Endothelial cell of umbilical vein (primary cell): ENCODE measurements around the gene FAAH. TPM values are rescaled to one million over a fixed set of nuclear protein-coding genes. Genes with fewer than 3 reads are reported as not detected.

Experiments
- BruUV-seq: library from RNA; stranded (reverse); fragments of 400-500 nt; replicated peaks from 2 replicates; lab custom pipeline; 2021; lab: Mats Ljungman, UMichigan
- CTCF ChIA-PET: fragments of 300-600, 350-600 bp; sonication (Branson Sonifier 250); formaldehyde crosslinking; loops from one replicate; lab custom pipeline; 2021; ENCODE audit warnings: antibody characterized with exemption, inconsistent platforms; lab: Charles Lee
- POLR2A ChIA-PET: fragments of 300-600, 350-600 bp; sonication (Branson Sonifier 250); formaldehyde crosslinking; loops from one replicate; lab custom pipeline; 2021; ENCODE audit warnings: antibody characterized with exemption, inconsistent platforms; lab: Charles Lee
- DNase-seq: peaks from one replicate; pipeline ENCODE4 v3.0.0-alpha.2; 2011; ENCODE audit warnings: low read depth, low spot score
- FAIRE-seq: peaks from 2 replicates; lab custom pipeline; 2011; peaks lifted over from hg19 to GRCh38; lab: Jason Lieb, UNC
- H2AFZ ChIP-seq: 2 replicates; pipeline ENCODE4 v1.6.0; 2012; ENCODE audit warnings: low read depth, low read length, control low read depth, inconsistent platforms
- H3K27ac ChIP-seq: 2 replicates; pipeline ENCODE4 v1.5.1; 2011; ENCODE audit warnings: low read depth, mild to moderate bottlenecking, control low read depth, low read length, moderate library complexity; ENCODE audit not compliant: insufficient read depth
- H3K27me3 ChIP-seq, 2 experiments: 2 replicates each; pipeline versions ENCODE4 v1.6.0 to v1.6.1; 2011; ENCODE audit warnings: low read length in 2 of 2, mixed read lengths in 1 of 2; ENCODE audit not compliant: control insufficient read depth in 2 of 2, insufficient read depth in 2 of 2
- H3K36me3 ChIP-seq, 2 experiments: 2 replicates in 1 of 2; 3 replicates in 1 of 2; pipeline ENCODE4 v1.5.1; 2011; ENCODE audit warnings: low read length in 2 of 2, mild to moderate bottlenecking in 1 of 2, moderate library complexity in 1 of 2; ENCODE audit not compliant: control insufficient read depth in 2 of 2, insufficient read depth in 2 of 2; ENCODE audit errors: extremely low read depth in 1 of 2
- H3K4me1 ChIP-seq: 3 replicates; pipeline ENCODE4 v1.5.1; 2011; ENCODE audit warnings: mild to moderate bottlenecking, low read length; ENCODE audit not compliant: control insufficient read depth, insufficient read depth; ENCODE audit errors: extremely low read depth
- H3K4me2 ChIP-seq: 2 replicates; pipeline ENCODE4 v1.6.1; 2011; ENCODE audit warnings: low read length, control low read depth, mixed read lengths; ENCODE audit not compliant: insufficient read depth
- H3K4me3 ChIP-seq, 3 experiments: fragments of 200-600 bp in 1 of 3; sonication (generic), shearing (Covaris generic) in 1 of 3; replicated peaks in 1 of 3; 2 replicates each; pipeline ENCODE4 v1.5.1; 2011 to 2016; ENCODE audit warnings: control low read depth in 3 of 3, low read length in 3 of 3, mild to moderate bottlenecking in 2 of 3, inconsistent platforms in 1 of 3, low read depth in 1 of 3, moderate library complexity in 1 of 3; ENCODE audit not compliant: insufficient read depth in 1 of 3
- H3K79me2 ChIP-seq: 2 replicates; pipeline ENCODE4 v1.6.0; 2012; ENCODE audit warnings: low read length, inconsistent platforms; ENCODE audit not compliant: control insufficient read depth, insufficient read depth
- H3K9ac ChIP-seq: replicated peaks from 2 replicates; pipeline ENCODE3; 2011; ENCODE audit warnings: low read length, control low read depth; ENCODE audit not compliant: insufficient read depth; ENCODE audit errors: extremely low read depth
- H3K9me1 ChIP-seq: replicated peaks from 3 replicates; pipeline ENCODE4 v1.6.0; 2011; ENCODE audit warnings: mild to moderate bottlenecking, low read length; ENCODE audit not compliant: control insufficient read depth, insufficient read depth; ENCODE audit errors: extremely low read depth
- H3K9me3 ChIP-seq: replicated peaks from 2 replicates; pipeline ENCODE4 v1.5.1; 2012; ENCODE audit warnings: low read length, inconsistent platforms; ENCODE audit not compliant: control insufficient read depth, insufficient read depth
- H4K20me1 ChIP-seq: replicated peaks from 2 replicates; pipeline ENCODE3; 2011; ENCODE audit warnings: mild to moderate bottlenecking, low read length; ENCODE audit not compliant: control insufficient read depth, insufficient read depth; ENCODE audit errors: extremely low read depth
- CTCF ChIP-seq, 2 donors: IDR thresholded peaks; 1 replicate in 1 of 2; 2 replicates in 1 of 2; pipeline ENCODE4 v1.5.1; 2011; ENCODE audit warnings: low read length in 2 of 2, mild to moderate bottlenecking in 2 of 2, moderate library complexity in 2 of 2, control low read depth in 1 of 2, inconsistent platforms in 1 of 2, low read depth in 1 of 2; ENCODE audit not compliant: insufficient read depth in 1 of 2; ENCODE audit errors: extremely low read depth in 1 of 2
- EZH2 ChIP-seq: IDR thresholded peaks from 2 replicates; pipeline ENCODE4 v1.6.1; 2012; ENCODE audit warnings: borderline replicate concordance, low read depth, mild to moderate bottlenecking, moderate library complexity, low read length, inconsistent platforms; ENCODE audit not compliant: severe bottlenecking
- FOS ChIP-seq: IDR thresholded peaks from 2 replicates; pipeline ENCODE4 v1.6.1; 2011; ENCODE audit warnings: mild to moderate bottlenecking, low read length, moderate library complexity, borderline replicate concordance; ENCODE audit not compliant: insufficient read depth
- GATA2 ChIP-seq: IDR thresholded peaks from 2 replicates; pipeline ENCODE4 v1.7.0; 2011; ENCODE audit warnings: low read depth, mild to moderate bottlenecking, moderate library complexity, mixed read lengths, low read length; ENCODE audit not compliant: insufficient read length, insufficient read depth
- JUN ChIP-seq: IDR thresholded peaks from 2 replicates; pipeline ENCODE4 v1.6.1; 2011; ENCODE audit warnings: borderline replicate concordance, low read depth; ENCODE audit not compliant: insufficient read length, insufficient read depth
- MYC ChIP-seq: IDR thresholded peaks from one replicate; pipeline ENCODE4 v1.6.1; 2011; ENCODE audit warnings: mild to moderate bottlenecking, low read depth, low read length
- POLR2A ChIP-seq: IDR thresholded peaks from 2 replicates; pipeline ENCODE4 v1.6.1; 2012; ENCODE audit warnings: low read depth, mild to moderate bottlenecking, control low read depth, low read length
- POLR2AphosphoS5 ChIP-seq: IDR thresholded peaks from 2 replicates; pipeline ENCODE4 v1.6.1; 2012; ENCODE audit warnings: low read depth, mild to moderate bottlenecking, control low read depth, low read length, moderate library complexity; ENCODE audit not compliant: insufficient read depth
- dilution Hi-C: fragments of 300-500 bp; cut with MboI; formaldehyde crosslinking; loops from one replicate; pipeline ENCODE4 v1.15.0; 2019; ENCODE audit warnings: low sequenced_read_pairs; ENCODE audit not compliant: extremely low pct_ligation_motif_present
- intact Hi-C: fragments of 100-400 bp; cut with micrococcal nuclease; formaldehyde crosslinking; loops from one replicate; pipeline ENCODE4 v1.10.0; 2022
- polyA plus RNA-seq, 4 experiments: library from polyadenylated mRNA; depleted of rRNA in 3 of 4; stranded (reverse) in 3 of 4; unstranded in 1 of 4; fragments of >200 nt; gene quantifications; 2 replicates each; pipeline versions ENCODE4 v1.2.1 to v1.2.3, GENCODE V29; 2011 to 2012; ENCODE audit warnings: missing spikeins in 1 of 4
- total RNA-seq: library from RNA; stranded (reverse); gene quantifications from 2 replicates; pipeline ENCODE4 v1.2.3, GENCODE V29; 2021
- TF ChIP-seq, protein P1 (sequence below): IDR thresholded peaks from 2 replicates; pipeline ENCODE4 v1.6.1; 2011; ENCODE audit not compliant: insufficient read depth, insufficient read length

The FAAH gene
- total and polyA plus RNA-seq, 2 donors (not counting 3 experiments of a cell fraction or from before 2014, with no cell fraction given) = 0.47 to 1.5 TPM

DNA sequence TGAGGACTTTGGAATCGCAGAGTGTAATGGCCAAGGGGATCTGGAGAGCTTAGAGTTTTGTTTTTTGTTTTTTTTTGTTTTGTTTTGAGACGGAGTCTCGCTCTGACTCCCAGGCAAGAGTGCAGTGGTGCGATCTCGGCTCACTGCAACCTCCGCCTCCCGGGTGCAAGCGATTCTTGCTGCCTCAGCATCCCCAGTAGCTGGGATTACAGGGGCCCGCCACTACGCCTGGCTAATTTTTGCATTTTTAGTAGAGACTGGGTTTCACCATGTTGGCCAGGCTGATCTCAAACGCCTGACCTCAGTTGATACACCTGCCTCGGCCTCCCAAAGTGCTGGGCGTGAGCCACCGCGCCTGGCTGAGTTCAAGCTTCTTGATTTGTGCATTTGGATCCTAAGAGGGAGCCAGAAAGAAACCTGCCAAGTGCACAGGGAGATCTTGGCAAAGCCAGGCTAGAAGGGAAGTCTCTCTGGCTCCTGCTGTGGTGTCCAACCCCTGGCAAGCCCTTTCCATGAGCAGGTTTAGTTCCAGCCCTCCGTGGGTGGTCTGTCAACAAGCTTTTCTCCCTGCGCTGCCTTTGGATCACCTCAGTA lies 852 bp downstream of the FAAH start:
- Histone ChIP-seq H3K4me2 (no peak overlapping the region), H4K20me1 (no peaks in the 10 kb centered on the region), H3K4me1 (no peaks in the 10 kb centered on the region), H3K9me3 (peaks cover 2% of the 10 kb centered on the region), H3K9me1 (no peaks in the 10 kb centered on the region), H3K4me3 (no peak overlapping the region), H3K79me2 (no peaks in the 10 kb centered on the region), H3K9ac (no peak overlapping the region), H3K36me3 (no peaks in the 10 kb centered on the region), H2AFZ (no peak overlapping the region), H3K27ac (no peak overlapping the region), H3K27me3 (peaks cover 21 to 36% of the 10 kb centered on the region in 2 experiments)
- TF ChIP-seq JUN (no peak), GATA2 (no peak), CTCF (IDR thresholded peaks at IDR 0.05; ENCODE audit: extremely low read depth in 1 of 2, insufficient read depth in 1 of 2, low read depth in 1 of 2, low read length in 2 of 2) (no peak), POLR2AphosphoS5 (no peak), MYC (no peak), FOS (no peak), EZH2 (no peak), POLR2A (no peak)
- TF ChIP-seq, protein P1, sequence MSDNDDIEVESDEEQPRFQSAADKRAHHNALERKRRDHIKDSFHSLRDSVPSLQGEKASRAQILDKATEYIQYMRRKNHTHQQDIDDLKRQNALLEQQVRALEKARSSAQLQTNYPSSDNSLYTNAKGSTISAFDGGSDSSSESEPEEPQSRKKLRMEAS = no peak
- dilution Hi-C loops (no loop called here), intact Hi-C loops (loop anchor here (1.0 kb wide), 1 partner anchor 7 kb away; no protein-coding TSS in a partner anchor)
- BruUV-seq = no TSS peak
- CTCF ChIA-PET = interaction anchor here (1.6 kb wide), 1 partner anchor 12 kb away, joined by 8 read pairs; no protein-coding TSS in a partner anchor
- DNase-seq = no peak
- no peak for FAIRE-seq
- POLR2A ChIA-PET = no interaction called here
